ENCODE measurements around the gene TENT5C.

The TENT5C gene

DNA sequence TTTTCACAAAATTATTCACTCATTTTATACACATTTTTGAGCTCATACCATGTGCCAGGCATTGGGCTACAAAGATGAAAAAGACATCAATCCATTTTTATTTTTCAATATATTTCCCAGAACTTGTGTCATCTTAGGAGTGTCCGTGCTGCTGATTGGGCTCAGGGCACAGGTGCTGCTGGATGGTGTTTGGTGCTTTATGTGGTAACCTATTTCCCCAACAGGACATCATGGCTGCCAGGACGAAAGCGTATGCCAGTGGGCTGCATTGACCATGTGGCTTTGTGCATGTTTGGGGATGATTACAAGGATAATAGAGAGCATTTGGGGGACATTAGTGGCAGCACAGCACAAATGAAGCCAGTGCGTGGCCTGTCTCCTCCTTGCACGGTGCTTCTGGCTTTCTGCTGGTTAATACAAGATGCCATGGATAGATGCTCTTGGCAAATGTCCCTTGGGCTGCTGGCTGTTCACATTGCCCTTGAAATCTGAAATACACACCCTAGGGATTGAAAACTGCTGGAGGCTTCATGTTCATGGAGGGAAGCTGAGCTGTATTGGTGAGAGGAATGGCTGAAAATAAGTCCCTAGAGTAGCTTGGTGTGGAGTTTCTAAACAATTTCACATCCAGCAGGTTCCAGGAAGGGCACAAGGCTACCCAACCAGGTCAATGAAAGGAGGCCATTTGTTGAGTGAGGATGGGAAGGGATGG, 52.3 kb downstream of the TENT5C start:
- DNase-seq, result no peak

DNA sequence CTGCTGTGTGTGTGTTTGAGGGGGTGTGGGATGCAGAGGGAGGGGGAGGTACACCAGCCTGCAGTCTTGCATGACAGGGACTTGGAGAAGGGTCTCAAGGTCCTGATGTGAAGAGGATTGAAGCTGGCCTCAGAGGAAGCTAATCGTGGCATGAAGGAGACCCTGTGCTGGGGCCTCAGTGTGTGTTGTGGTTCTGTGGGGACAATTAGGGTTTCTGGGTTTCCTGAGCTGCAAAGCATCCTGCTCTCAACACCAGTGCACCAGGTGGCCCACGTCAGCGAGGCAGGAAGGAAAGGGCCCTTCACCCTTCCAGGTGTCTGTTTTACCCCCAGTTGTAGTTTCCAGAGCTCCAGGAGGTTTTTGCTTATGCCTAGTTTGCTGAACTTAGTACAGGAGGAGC, 52.8 kb downstream of the TENT5C start:
- DNase-seq, result no peak

DNA sequence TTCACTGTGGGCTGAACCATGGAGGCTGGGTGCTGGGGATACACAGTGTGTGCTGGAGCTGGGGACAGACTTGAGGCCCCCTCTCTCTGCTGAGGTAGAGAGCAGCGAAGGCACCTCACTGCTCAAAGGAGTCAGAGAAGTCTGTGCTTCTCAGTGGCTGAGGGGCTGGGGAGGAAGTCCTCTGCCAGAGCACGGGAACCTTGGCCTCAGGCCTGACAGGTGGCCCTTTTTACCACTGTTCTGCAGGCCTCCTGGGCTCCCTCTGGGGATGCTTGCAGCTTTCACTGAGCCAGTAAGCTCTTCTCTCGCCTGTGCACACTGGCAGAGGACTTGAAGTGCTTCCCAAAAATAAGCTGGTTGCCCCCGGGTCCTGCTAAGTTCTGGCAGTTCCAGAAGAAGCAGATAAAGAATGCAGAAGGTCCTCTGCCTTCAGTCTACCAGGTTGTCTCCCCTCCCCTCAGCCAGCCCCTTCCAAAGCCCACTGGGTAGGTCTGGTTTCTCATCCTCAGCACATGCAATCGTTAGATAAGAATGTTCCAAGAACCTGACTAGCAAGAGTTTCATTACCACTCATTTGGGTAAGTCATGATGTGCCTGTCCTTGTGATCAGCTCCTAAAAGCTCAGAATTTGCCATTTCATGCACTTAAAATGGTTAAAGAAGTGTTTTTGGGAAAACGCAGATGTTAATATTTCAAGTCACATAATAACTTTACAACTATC, 53.9 kb downstream of the TENT5C start:
- DNase-seq, result no peak

DNA sequence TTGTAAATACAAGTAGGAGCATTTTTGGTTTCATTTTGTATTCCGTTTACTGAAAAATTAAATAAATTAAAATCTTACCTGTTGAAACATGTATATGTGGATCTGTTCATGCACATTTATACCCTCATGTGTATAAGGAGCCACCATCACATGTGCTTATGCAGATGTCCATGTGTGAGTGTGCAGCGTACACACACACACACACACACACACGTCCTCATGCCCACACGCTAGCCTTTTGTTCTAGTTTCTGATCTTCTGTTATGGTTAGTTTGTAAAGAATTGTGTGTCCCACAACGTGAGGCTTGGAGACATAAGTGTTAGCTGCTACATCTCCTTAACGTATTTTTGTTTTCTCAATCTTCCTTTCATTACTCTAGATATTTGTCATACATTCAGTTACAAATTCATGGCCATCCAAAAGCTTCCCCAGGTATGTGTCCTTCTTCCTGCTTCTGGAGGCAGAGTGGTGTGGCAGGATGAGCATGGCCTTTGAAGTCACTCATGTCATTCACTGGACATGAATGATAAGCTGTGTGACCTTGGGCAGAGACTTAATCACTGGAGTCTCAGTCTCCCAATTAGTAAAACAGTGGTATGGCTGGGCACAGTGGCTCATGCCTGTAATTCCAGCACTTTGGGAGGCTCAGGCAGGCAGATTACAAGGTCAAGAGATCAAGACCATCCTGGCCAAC, 54.6 kb downstream of the TENT5C start:
- no peak for DNase-seq

DNA sequence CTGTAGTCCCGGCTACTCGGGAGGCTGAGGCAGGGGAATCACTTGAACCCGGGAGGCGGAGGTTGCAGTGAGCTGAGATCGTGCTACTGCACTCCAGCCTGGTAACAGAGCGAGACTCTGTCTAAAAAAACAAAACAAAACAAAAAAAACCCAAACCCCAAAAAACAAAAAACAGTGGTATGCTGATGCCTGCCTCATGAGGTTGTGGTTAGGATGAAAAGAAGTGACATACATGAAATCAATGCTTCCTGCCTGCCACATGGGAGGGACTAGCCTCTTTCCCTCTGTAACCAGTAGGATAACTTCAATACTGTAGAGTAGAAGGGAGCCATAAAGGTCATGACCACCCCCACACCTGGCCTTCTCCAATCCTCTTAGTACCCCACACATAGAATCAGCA, 55.2 kb downstream of the TENT5C start:
- DNase-seq, result no peak

DNA sequence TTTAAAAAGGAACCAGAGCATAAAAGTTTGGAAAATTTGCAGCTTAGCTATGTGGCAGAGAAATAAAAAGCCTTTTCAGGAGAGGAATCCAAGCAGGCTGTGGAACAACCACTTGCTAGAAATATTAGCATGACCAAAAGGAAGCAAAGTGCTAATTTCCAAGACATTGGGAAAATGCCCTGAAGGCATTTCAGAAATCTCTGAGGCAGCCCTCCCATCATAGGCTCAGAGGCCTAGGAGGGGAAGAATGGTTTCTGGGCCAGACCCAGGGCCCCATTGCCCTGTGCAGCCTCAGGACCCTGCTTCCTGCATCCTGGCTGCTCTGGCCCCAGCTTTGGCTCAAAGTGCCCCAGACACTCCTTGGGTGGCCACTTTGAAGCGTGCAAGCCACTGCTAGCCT, 56.8 kb downstream of the TENT5C start:
- DNase-seq, result no peak

DNA sequence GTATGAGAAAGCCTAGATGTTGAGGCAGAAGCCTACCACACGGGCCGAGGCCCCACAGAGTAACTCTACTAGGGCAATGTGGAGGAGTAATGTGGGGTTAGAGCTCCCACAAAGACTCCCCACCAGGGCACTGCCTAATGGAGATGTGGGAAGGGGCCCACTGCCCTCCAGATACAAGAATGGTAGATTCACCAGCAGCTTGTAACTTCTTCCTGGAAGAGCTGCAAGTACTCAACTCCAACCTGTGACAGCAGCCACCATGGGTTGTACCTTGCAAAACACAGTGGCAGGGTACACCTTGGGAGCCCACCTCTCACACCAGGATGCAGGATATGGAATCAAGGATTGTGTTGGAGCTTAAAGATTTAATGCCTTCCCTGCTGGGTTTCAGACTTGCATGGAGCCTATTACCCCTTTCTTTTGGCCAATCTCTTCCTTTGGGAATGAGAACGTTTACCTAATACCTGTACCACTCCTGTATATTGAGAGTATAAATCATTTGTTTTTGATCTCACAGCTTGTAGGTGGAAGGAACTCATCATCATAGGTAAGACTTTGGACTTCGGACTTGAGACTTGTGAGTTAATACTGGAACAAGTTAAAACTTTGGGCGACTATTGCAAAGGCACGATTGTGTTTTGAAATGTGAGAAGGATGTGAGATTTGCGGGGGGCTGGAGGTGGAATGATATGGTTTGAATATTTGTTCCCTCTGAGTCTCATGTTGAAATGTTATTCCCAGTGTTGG, 57.5 kb downstream of the TENT5C start:
- no peak for DNase-seq

DNA sequence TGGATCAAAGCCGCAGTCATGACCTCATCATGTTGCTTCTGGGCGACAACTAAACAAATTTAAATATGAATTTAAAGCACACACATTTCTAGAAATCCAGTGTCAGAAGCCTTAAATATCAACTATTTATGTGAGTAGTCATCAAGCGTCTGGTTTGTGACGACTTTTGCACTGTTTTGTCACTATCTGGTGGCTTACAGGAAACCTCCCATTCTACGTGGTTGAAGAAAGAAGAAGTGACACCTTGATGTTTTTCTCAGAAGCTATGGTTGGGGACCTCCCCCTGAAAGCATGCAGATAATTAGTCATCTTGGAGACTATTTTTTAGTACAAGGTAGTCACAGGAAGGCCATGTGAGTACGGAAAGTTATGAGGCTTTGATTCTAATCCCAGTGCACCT, 58.5 kb downstream of the TENT5C start:
- DNase-seq, result no peak

DNA sequence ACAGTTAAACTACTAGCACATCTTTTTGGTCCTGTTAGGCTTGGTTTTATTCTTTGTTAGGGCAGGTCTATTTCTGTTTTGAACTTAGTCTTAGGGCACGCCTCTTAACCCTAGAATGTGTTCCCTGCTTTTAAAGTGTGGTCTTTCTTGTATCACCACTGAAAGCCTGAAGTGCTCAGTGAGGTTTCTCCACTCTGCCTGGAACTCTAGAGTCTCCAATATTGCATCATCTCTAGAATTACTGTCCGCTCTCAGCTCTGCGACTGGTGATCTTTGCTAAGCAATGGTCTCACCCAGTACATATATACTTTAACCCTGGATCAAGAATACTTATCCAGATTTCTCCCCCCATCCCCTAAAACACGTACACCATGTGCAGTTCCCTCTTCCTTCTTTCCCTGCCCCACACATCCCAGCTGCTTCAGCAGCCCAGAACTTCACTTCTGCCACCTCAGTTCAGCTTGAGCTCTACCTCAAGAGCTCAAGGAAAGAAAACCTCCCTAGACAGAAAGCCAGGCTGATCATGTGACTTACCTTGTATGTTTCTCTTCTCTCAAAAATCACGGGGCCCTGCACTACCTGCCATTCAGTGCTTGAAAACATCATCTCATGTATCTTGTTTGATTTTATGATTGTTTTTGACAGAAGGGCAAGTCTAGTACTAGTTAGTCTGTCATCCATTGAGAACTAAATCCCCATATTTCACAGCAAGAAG, 59.9 kb downstream of the TENT5C start:
- DNase-seq, result no peak

DNA sequence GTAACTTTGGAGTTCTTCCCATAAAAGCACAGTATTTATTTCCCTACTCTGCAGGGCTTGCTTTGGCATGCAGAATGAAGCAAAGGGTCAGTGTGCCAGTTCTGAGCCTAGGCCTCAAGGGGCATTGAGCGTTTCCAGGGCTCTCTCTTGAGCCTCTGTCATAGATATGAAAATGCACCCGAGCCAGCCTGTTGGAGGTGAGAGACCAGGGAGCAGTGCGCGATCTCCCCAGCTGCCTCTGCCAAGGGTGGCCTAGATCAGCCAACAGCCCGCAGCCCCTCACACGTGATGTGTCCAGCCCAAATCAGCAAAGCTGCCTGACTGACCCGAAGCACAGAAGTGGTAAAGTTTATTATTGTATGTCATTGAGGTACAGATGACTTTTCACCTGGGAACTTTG, 63.7 kb downstream of the TENT5C start:
- no peak for DNase-seq

DNA sequence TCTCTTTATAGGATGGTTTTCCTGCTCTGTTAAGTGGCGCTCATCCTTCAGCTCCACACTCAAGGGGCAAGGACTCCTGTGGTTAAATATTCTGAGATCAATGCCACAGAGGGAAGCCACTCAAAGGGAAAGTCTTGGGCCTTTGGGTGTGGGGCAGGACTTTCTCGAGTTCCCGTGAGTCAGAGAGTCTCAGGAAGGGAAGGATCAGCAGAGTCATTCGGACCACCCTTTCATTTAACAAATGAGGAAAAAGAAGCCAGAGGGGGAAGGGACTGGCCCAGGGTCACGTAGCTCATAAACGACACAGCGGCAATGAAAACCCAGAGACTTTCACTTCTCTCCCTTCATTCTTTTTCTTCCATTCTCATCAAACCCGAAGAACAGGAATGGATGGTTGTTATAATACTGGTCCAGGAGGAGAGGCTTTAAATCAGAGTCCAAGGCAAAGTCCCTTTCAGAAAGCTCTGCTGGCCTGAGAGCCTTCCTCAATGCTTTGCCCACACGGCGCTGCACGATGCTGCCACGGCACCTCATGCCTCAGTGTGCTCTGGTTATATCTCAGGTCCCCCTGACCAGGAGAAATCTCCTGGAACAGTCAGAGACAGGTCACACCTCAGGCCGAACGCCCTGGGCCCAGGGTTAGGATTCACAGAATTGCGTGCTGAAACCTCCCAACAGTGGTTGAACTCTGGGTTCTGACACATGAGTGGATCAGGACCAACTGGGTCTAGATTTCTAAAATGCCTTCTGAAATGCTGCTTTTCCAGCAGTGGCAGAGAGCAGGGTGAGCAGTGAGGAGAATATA, 65.3 kb downstream of the TENT5C start:
- no peak for DNase-seq

DNA sequence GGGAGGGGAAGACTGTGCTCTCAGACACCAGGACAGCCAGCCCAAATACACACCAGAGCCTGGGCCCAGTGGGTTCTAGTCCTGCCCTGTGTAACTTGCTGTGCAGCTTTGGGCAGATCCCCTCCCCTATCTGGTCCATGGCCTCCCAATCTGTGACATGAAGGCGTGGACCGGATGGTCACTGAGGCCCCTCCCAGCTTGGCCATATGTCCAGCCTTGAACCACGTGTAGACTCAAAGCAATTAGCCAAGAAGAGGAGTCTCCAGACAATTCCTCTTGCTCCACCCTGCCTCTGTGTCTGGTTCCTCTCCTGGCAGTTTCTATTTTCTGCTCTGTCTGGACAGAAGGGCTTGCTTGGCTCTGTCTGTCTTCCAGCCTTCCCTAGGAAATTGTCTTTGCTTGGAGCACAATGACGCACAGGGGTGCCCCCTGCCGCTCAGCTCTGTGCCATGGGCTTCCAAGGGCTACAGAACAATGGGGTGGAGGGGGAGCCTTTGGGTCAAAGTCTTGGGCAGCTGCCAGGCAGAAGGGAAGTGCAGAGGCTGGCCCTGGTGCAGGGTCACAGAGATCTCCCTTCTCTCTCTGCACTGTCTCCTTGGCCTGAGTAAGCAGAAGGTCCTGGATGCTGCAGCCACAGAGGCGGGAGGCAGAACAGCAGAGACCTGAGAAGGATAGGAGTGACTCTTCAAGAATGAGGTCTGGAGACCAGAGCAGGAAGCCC, 66.1 kb downstream of the TENT5C start:
- no peak for DNase-seq

DNA sequence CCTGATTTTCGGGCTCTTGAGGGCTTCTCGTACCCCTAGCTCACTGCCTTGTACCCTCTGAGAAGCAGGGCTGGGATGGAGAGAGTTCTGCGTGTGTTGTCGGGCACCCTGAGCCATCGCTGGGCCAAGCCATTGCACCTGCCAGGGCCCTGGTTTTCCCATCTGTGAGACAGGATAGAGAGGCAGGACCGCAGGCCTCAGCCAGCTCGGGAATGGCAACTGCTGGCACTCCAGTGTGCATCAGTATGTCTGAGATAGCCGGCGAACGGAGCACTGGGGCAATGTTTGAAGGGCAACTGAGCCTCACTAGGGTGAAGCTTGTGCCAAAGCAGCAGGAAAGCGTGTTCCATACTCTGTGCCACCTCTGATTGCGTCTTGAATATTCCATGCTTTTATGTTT, 66.9 kb downstream of the TENT5C start:
- DNase-seq, result no peak

DNA sequence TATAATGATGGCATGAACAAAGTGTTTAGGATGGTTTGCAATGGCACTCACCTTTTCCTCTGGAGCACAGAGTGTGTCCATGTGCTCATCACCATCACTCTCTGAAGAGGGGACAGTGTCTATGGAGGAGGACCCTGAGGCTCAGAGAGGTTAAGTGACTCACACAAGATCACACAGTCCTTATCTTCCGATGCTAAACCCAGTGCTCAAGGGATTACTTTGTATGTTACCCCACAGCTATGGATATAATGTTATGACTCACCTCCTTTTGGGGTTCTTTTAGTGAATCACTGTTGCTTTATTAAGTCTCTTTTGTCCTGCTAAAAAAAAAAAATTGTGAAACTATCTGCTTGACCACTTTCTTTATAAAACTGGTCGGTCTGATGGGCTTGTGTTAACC, 67.6 kb downstream of the TENT5C start:
- DNase-seq, result no peak

DNA sequence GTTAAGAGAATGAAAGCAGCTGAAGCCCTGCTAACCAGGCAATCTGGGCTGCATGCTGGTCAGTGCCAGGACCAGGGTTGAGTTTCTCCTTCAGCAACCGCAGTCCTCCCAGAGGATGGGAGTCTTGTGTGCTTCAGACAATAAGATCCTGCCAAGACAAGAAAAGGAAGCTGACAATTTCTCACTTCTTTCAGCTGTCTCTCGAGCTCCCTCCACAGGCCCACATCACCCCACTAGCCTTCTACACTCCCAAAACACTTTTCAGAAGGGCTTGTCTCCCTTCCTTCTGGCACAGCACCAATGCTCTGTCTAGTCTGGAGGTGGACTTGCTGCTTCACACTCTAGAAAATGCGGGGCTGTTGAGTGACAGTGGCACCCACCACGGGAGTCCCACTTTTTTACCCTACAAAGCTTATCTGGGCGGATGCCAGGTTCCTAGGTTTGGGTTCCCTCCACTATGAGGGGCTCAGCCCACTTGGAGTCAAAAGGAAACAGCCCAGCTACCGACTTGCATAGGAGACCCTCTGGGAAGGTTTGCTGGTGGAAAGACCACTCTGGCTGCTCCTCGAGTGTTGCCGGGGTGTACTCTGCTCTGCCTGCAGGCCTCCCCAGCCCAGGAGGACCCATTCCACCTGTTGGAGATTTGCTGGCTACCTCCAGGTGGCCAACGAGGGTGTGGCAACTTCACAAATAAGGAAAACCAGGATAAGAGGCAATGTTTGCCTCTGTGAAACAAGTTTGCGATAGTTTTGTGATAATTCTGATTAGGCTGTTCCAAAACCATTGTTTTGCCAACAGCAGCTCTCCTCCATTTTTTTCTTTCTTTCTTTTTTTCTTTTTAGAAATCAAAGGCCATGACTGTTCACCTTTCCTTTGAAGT, 68.9 kb downstream of the TENT5C start:
- no peak for DNase-seq

DNA sequence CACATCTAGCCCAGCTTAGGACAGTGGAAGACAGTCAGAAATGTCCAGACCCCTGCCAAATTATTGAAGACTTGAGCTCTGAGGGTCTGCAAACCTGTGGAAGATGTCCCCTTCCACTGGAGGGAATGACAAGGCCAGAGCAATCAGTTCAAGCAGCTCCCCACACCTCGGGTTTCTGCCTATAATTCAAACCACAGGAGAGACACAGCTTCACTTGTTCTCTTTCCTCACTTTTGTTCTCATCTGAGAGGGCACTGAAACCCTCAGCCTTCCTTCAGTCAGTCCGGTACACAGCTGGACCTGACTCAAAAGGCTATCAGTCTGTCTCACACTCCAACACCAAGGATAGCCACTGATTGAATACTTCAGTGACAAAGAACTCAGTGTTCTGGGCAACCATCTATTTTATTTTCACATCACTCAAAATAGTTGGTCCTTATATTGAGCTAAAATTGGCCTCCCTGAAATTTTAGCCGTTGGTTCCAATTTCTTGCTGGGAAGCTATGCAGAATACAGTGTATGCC, 70.1 kb downstream of the TENT5C start:
- DNase-seq, result no peak

DNA sequence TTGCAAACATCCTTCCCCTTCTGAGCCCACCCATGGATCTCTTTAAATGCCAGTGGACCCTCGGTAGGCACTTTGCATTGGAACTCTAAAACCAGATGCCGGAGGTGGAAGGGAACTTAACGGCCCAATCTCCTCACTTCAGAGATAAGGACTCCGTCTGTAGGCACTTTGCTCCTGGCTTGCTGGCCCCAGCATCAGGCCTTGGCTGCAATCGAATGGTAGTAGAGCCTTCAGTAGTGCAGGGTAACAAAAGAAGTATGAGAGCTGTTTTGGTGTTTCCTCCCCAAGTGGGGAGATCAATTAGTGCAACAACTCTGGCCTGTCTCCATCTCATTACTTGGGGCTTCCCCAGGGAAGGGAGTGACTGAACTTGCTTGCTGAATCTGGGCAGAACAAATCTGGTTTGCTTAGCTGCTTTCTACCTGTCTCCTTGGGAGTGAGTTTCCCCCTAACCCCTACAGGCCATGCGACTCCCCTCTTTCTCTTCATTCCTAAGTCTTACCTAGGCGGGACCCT, 70.8 kb downstream of the TENT5C start:
- no peak for DNase-seq
